T-helper 1 cell treated with Interleukin-12 subunit alpha and Interleukin-12 subunit beta and Interleukin-4 antibody, amounts not matched to agents 30 μg/mL and 1 μg/mL, for 36 hours (primary cell): ENCODE data around the gene THBD.

Experiments used
- H3K27ac Mint-ChIP-seq: one replicate; pipeline ENCODE4 v1.8.0; 2021; ENCODE audit warnings: mild to moderate bottlenecking, mixed read lengths
- H3K27me3 Mint-ChIP-seq: one replicate; pipeline ENCODE4 v1.8.0; 2021; ENCODE audit warnings: low read depth, mixed read lengths
- H3K36me3 Mint-ChIP-seq: one replicate; pipeline ENCODE4 v1.8.0; 2021; ENCODE audit warnings: low read depth, mixed read lengths
- H3K4me1 Mint-ChIP-seq: one replicate; pipeline ENCODE4 v1.8.0; 2021; ENCODE audit warnings: low read depth, mixed read lengths
- H3K4me3 Mint-ChIP-seq: one replicate; pipeline ENCODE4 v1.8.0; 2021; ENCODE audit warnings: mild to moderate bottlenecking, moderate library complexity, mixed read lengths
- H3K9me3 Mint-ChIP-seq: one replicate; pipeline ENCODE4 v1.8.0; 2021; ENCODE audit warnings: mixed read lengths

The THBD gene

GRCh38 chr20:23024701-23025100, 24.8 kb downstream of the THBD start:
- H3K27me3 Mint-ChIP-seq, result peaks cover 1% of the 10 kb centered on the region
- H3K4me1 Mint-ChIP-seq, result no peaks in the 10 kb centered on the region
- H3K4me3 Mint-ChIP-seq, result no peak overlapping the region
- no peaks in the 10 kb centered on the region for H3K36me3 Mint-ChIP-seq
- no peaks in the 10 kb centered on the region for H3K9me3 Mint-ChIP-seq
- no peak overlapping the region for H3K27ac Mint-ChIP-seq

- H3K4me1 Mint-ChIP-seq, result no peaks in the 10 kb centered on the region
- no peaks in the 10 kb centered on the region for H3K27me3 Mint-ChIP-seq
- no peak overlapping the region for H3K4me3 Mint-ChIP-seq
- H3K36me3 Mint-ChIP-seq, result no peaks in the 10 kb centered on the region
- no peaks in the 10 kb centered on the region for H3K9me3 Mint-ChIP-seq
- no peak overlapping the region for H3K27ac Mint-ChIP-seq
These were observed 25.8 kb downstream of the THBD start for GRCh38 chr20:23023621-23024177.

GRCh38 chr20:23022849-23023248, 26.6 kb downstream of the THBD start:
- H3K4me1 Mint-ChIP-seq, result no peaks in the 10 kb centered on the region
- H3K9me3 Mint-ChIP-seq, result no peaks in the 10 kb centered on the region
- no peak overlapping the region for H3K4me3 Mint-ChIP-seq
- no peak overlapping the region for H3K27ac Mint-ChIP-seq
- H3K27me3 Mint-ChIP-seq, result no peaks in the 10 kb centered on the region
- H3K36me3 Mint-ChIP-seq, result no peaks in the 10 kb centered on the region

GRCh38 chr20:23021951-23022350, 27.5 kb downstream of the THBD start:
- Mint-ChIP-seq H3K27me3 (no peaks in the 10 kb centered on the region), H3K4me3 (no peak overlapping the region), H3K9me3 (no peaks in the 10 kb centered on the region), H3K27ac (no peak overlapping the region), H3K36me3 (no peaks in the 10 kb centered on the region), H3K4me1 (no peaks in the 10 kb centered on the region)

GRCh38 chr20:23021541-23021940, 27.9 kb downstream of the THBD start:
- H3K27ac Mint-ChIP-seq, result no peak overlapping the region
- no peak overlapping the region for H3K4me3 Mint-ChIP-seq
- no peaks in the 10 kb centered on the region for H3K4me1 Mint-ChIP-seq
- no peaks in the 10 kb centered on the region for H3K36me3 Mint-ChIP-seq
- no peaks in the 10 kb centered on the region for H3K9me3 Mint-ChIP-seq
- no peaks in the 10 kb centered on the region for H3K27me3 Mint-ChIP-seq

- no peak overlapping the region for H3K27ac Mint-ChIP-seq
- no peak overlapping the region for H3K4me3 Mint-ChIP-seq
- H3K27me3 Mint-ChIP-seq, result no peaks in the 10 kb centered on the region
- H3K4me1 Mint-ChIP-seq, result no peaks in the 10 kb centered on the region
- no peaks in the 10 kb centered on the region for H3K9me3 Mint-ChIP-seq
- H3K36me3 Mint-ChIP-seq, result no peaks in the 10 kb centered on the region
These were observed 29.0 kb downstream of the THBD start for GRCh38 chr20:23020230-23021018.

GRCh38 chr20:23019403-23019802, 30.1 kb downstream of the THBD start:
- H3K4me1 Mint-ChIP-seq, result no peaks in the 10 kb centered on the region
- no peak overlapping the region for H3K4me3 Mint-ChIP-seq
- H3K36me3 Mint-ChIP-seq, result no peaks in the 10 kb centered on the region
- H3K27ac Mint-ChIP-seq, result no peak overlapping the region
- H3K9me3 Mint-ChIP-seq, result no peaks in the 10 kb centered on the region
- H3K27me3 Mint-ChIP-seq, result no peaks in the 10 kb centered on the region

GRCh38 chr20:23018941-23019340, 30.5 kb downstream of the THBD start:
- no peak overlapping the region for H3K4me3 Mint-ChIP-seq
- no peaks in the 10 kb centered on the region for H3K27me3 Mint-ChIP-seq
- H3K36me3 Mint-ChIP-seq, result no peaks in the 10 kb centered on the region
- no peaks in the 10 kb centered on the region for H3K4me1 Mint-ChIP-seq
- H3K9me3 Mint-ChIP-seq, result no peaks in the 10 kb centered on the region
- H3K27ac Mint-ChIP-seq, result no peak overlapping the region

GRCh38 chr20:23018432-23018831, 31.0 kb downstream of the THBD start:
- Mint-ChIP-seq H3K4me1 (no peaks in the 10 kb centered on the region), H3K27me3 (no peaks in the 10 kb centered on the region), H3K4me3 (no peak overlapping the region), H3K27ac (no peak overlapping the region), H3K9me3 (no peaks in the 10 kb centered on the region), H3K36me3 (no peaks in the 10 kb centered on the region)

- Mint-ChIP-seq H3K4me3 (no peak overlapping the region), H3K27me3 (no peaks in the 10 kb centered on the region), H3K27ac (no peak overlapping the region), H3K4me1 (no peaks in the 10 kb centered on the region), H3K9me3 (no peaks in the 10 kb centered on the region), H3K36me3 (no peaks in the 10 kb centered on the region)
These were observed 32.0 kb downstream of the THBD start for GRCh38 chr20:23017516-23017915.

GRCh38 chr20:23013429-23013828, 36.0 kb downstream of the THBD start:
- Mint-ChIP-seq H3K27me3 (no peaks in the 10 kb centered on the region), H3K4me1 (no peaks in the 10 kb centered on the region), H3K4me3 (no peak overlapping the region), H3K9me3 (no peaks in the 10 kb centered on the region), H3K36me3 (no peaks in the 10 kb centered on the region), H3K27ac (no peak overlapping the region)

- Mint-ChIP-seq H3K36me3 (no peaks in the 10 kb centered on the region), H3K27me3 (no peaks in the 10 kb centered on the region), H3K4me3 (no peak overlapping the region), H3K4me1 (no peaks in the 10 kb centered on the region), H3K9me3 (no peaks in the 10 kb centered on the region), H3K27ac (no peak overlapping the region)
These were observed 38.3 kb downstream of the THBD start for GRCh38 chr20:23011008-23011721.

- H3K36me3 Mint-ChIP-seq, result no peaks in the 10 kb centered on the region
- H3K4me3 Mint-ChIP-seq, result no peak overlapping the region
- no peak overlapping the region for H3K27ac Mint-ChIP-seq
- H3K9me3 Mint-ChIP-seq, result no peaks in the 10 kb centered on the region
- no peaks in the 10 kb centered on the region for H3K4me1 Mint-ChIP-seq
- no peaks in the 10 kb centered on the region for H3K27me3 Mint-ChIP-seq
These were observed 39.4 kb downstream of the THBD start for GRCh38 chr20:23010096-23010495.

GRCh38 chr20:23009636-23010035, 39.8 kb downstream of the THBD start:
- no peak overlapping the region for H3K27ac Mint-ChIP-seq
- no peaks in the 10 kb centered on the region for H3K27me3 Mint-ChIP-seq
- H3K9me3 Mint-ChIP-seq, result no peaks in the 10 kb centered on the region
- no peak overlapping the region for H3K4me3 Mint-ChIP-seq
- H3K36me3 Mint-ChIP-seq, result no peaks in the 10 kb centered on the region
- H3K4me1 Mint-ChIP-seq, result no peaks in the 10 kb centered on the region

GRCh38 chr20:23008667-23009066, 40.8 kb downstream of the THBD start:
- Mint-ChIP-seq H3K36me3 (no peaks in the 10 kb centered on the region), H3K4me1 (no peaks in the 10 kb centered on the region), H3K27me3 (no peaks in the 10 kb centered on the region), H3K4me3 (no peak overlapping the region), H3K27ac (no peak overlapping the region), H3K9me3 (no peaks in the 10 kb centered on the region)
